CD14-positive monocyte (primary cell): ENCODE data around the gene SPATA13. TPM values are rescaled to one million over a fixed set of nuclear protein-coding genes. Genes with fewer than 3 reads are reported as not detected.

Source experiments
- DNase-seq, 3 donors: peaks; one replicate each; pipeline ENCODE4 v3.0.0-alpha.2; 2011 to 2022
- H2AFZ ChIP-seq: 2 replicates; pipeline ENCODE4 v1.6.0; 2012; ENCODE audit warnings: mild to moderate bottlenecking, low read depth, low read length, inconsistent platforms; ENCODE audit not compliant: insufficient read depth, poor library complexity, severe bottlenecking
- H3K27ac ChIP-seq, 2 donors: 1 replicate in 1 of 2; 2 replicates in 1 of 2; pipeline ENCODE4 v1.5.1; 2012 to 2013; ENCODE audit warnings: low read length in 2 of 2, control low read depth in 1 of 2, inconsistent platforms in 1 of 2, low read depth in 1 of 2, mild to moderate bottlenecking in 1 of 2
- H3K27me3 ChIP-seq, 2 donors: one replicate each; pipeline versions ENCODE4 v1.6.0 to v1.6.1; 2011 to 2013; ENCODE audit warnings: low read length in 2 of 2; ENCODE audit not compliant: control insufficient read depth in 2 of 2, insufficient read depth in 2 of 2
- H3K36me3 ChIP-seq, 2 donors: replicated peaks in 1 of 2; 1 replicate in 1 of 2; 2 replicates in 1 of 2; pipeline versions ENCODE4 v1.5.1 to v1.6.1; 2012 to 2013; ENCODE audit warnings: low read length in 2 of 2, control low read depth in 1 of 2, inconsistent platforms in 1 of 2, mild to moderate bottlenecking in 1 of 2; ENCODE audit not compliant: insufficient read depth in 2 of 2, control insufficient read depth in 1 of 2
- H3K4me1 ChIP-seq, 2 donors: 1 replicate in 1 of 2; 2 replicates in 1 of 2; pipeline versions ENCODE4 v1.5.1 to v1.6.1; 2012 to 2013; ENCODE audit warnings: low read length in 2 of 2, control low read depth in 1 of 2, inconsistent platforms in 1 of 2, mild to moderate bottlenecking in 1 of 2, moderate library complexity in 1 of 2; ENCODE audit not compliant: insufficient read depth in 2 of 2, control insufficient read depth in 1 of 2
- H3K4me2 ChIP-seq: replicated peaks from 2 replicates; pipeline ENCODE3; 2012; ENCODE audit warnings: low read length, moderate library complexity, mild to moderate bottlenecking; ENCODE audit not compliant: poor library complexity, severe bottlenecking; ENCODE audit errors: extremely low read depth
- H3K4me3 ChIP-seq, 3 experiments: fragments of 200-600 bp in 1 of 3; sonication (generic) in 1 of 3; replicated peaks in 1 of 3; 1 replicate in 2 of 3; 2 replicates in 1 of 3; pipeline ENCODE4 v1.5.1; 2011 to 2013; ENCODE audit warnings: low read length in 3 of 3, mild to moderate bottlenecking in 3 of 3, control low read depth in 2 of 3, low read depth in 2 of 3, inconsistent platforms in 1 of 3, moderate library complexity in 1 of 3
- H3K79me2 ChIP-seq: 2 replicates; pipeline ENCODE4 v1.6.0; 2012; ENCODE audit warnings: mild to moderate bottlenecking, control low read depth, inconsistent platforms, low read length, moderate library complexity; ENCODE audit not compliant: insufficient read depth
- H3K9ac ChIP-seq: 2 replicates; pipeline ENCODE4 v1.6.0; 2017; ENCODE audit warnings: low read length, mild to moderate bottlenecking; ENCODE audit not compliant: insufficient read depth, poor library complexity, severe bottlenecking
- H3K9me3 ChIP-seq, 2 donors: replicated peaks in 1 of 2; 1 replicate in 1 of 2; 2 replicates in 1 of 2; pipeline versions ENCODE4 v1.5.1 to v1.6.1; 2012 to 2013; ENCODE audit warnings: low read length in 2 of 2, control low read depth in 1 of 2; ENCODE audit not compliant: control insufficient read depth in 1 of 2, insufficient read depth in 1 of 2
- H4K20me1 ChIP-seq: 2 replicates; pipeline ENCODE4 v1.6.0; 2012; ENCODE audit warnings: mild to moderate bottlenecking, low read length, control low read depth, moderate library complexity; ENCODE audit not compliant: insufficient read depth
- H3K27ac Mint-ChIP-seq, 7 donors: one replicate each; pipeline ENCODE4 v1.8.0; 2020; ENCODE audit warnings: mild to moderate bottlenecking in 7 of 7, mixed read lengths in 7 of 7, moderate library complexity in 6 of 7, inconsistent platforms in 2 of 7
- H3K27me3 Mint-ChIP-seq, 3 donors: one replicate each; pipeline ENCODE4 v1.8.0; 2021 to 2022; ENCODE audit warnings: low read depth in 3 of 3, mild to moderate bottlenecking in 3 of 3, mixed read lengths in 3 of 3, moderate library complexity in 3 of 3, inconsistent platforms in 1 of 3
- H3K36me3 Mint-ChIP-seq, 2 donors: one replicate each; pipeline ENCODE4 v1.8.0; 2020; ENCODE audit warnings: mixed read lengths in 2 of 2, inconsistent platforms in 1 of 2, mild to moderate bottlenecking in 1 of 2
- H3K4me1 Mint-ChIP-seq: one replicate; pipeline ENCODE4 v1.8.0; 2020; ENCODE audit warnings: mild to moderate bottlenecking, mixed read lengths
- H3K4me3 Mint-ChIP-seq, 2 donors: one replicate each; pipeline ENCODE4 v1.8.0; 2020; ENCODE audit warnings: mild to moderate bottlenecking in 2 of 2, mixed read lengths in 2 of 2, moderate library complexity in 1 of 2
- H3K9me3 Mint-ChIP-seq, 7 donors: one replicate each; pipeline ENCODE4 v1.8.0; 2020 to 2022; ENCODE audit warnings: mixed read lengths in 7 of 7, mild to moderate bottlenecking in 6 of 7, moderate library complexity in 6 of 7, inconsistent platforms in 2 of 7
- WGBS: methylation state at CpG from one replicate; pipeline ENCODE4 v1.1.5; 2013; ENCODE audit warnings: missing lambda C conversion rate; ENCODE audit not compliant: insufficient coverage; 5-methylcytosine and 5-hydroxymethylcytosine counted together
- intact Hi-C, 2 donors: fragments of 100-400 bp; cut with micrococcal nuclease; formaldehyde crosslinking; loops; one replicate each; pipeline versions ENCODE4 v1.15.0 to v1.15.1; 2023
- polyA plus RNA-seq, 3 donors: library from polyadenylated mRNA; depleted of rRNA in 1 of 3; unstranded in 2 of 3; stranded (reverse) in 1 of 3; fragments of 300-500 nt in 2 of 3; fragments of >200 nt in 1 of 3; fragmentation: Illumina TruSeq in 2 of 3; gene quantifications; 1 replicate in 2 of 3; 2 replicates in 1 of 3; pipeline ENCODE4 v1.2.3, GENCODE V29; 2012 to 2021
- TF ChIP-seq, protein P1 (sequence below): fragments of 200-600 bp; IDR thresholded peaks from one replicate; pipeline ENCODE4 v1.8.0; 2022; ENCODE audit warnings: antibody characterized with exemption, mild to moderate bottlenecking

Gene SPATA13
- polyA plus RNA-seq, 3 donors: 9.3 to 44.7 (median 11.6) TPM

DNA sequence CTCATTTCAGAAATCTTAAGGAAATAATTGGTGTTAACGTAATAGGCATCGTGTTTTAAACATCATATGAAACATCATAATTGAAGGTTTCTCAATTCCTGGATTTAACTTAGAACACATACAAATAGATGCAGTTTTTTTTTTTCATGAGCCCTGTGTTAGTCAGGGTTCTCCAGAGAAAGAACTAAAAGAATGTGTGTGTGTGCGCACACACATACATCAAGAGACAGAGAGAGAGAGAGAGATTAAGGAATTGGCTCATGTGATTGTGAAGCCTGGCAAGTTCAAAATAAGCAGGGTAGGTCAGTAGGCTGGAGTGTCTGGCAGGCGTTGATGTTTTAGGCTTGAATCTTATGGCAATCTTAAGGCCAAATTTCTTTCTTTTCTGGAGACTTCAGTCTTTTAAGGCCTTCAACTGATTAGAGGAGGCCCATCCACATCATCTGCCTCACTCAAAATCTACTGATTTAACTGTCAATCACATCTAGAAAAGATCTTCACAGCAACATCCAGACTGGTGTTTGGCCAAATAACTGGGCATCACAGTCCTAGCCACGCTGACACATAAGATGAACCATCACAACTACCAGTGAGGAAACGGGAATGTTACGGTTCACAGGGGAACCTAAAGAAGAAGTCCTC is 25.2 kb downstream of the SPATA13 start:
- Histone ChIP-seq H4K20me1 (no peaks in the 10 kb centered on the region), H3K4me3 (no peak overlapping the region), H3K27me3 (no peaks in the 10 kb centered on the region), H3K4me2 (no peak overlapping the region), H3K79me2 (no peaks in the 10 kb centered on the region), H3K9me3 (peaks cover 0 to 8% of the 10 kb centered on the region in 2 donors), H3K36me3 (no peaks in the 10 kb centered on the region), H2AFZ (no peak overlapping the region), H3K9ac (no peak overlapping the region), H3K4me1 (peaks cover 0 to 10% of the 10 kb centered on the region in 2 donors), H3K27ac (no peak overlapping the region)
- Mint-ChIP-seq H3K27me3 (peaks cover 0 to 1% (median 0%) of the 10 kb centered on the region in 3 donors), H3K4me3 (no peak overlapping the region), H3K36me3 (no peaks in the 10 kb centered on the region), H3K9me3 (peaks cover 4 to 10% (median 8%) of the 10 kb centered on the region in 7 donors), H3K4me1 (peaks cover 18% of the 10 kb centered on the region), H3K27ac (no peak overlapping the region)
- TF ChIP-seq, protein P1, sequence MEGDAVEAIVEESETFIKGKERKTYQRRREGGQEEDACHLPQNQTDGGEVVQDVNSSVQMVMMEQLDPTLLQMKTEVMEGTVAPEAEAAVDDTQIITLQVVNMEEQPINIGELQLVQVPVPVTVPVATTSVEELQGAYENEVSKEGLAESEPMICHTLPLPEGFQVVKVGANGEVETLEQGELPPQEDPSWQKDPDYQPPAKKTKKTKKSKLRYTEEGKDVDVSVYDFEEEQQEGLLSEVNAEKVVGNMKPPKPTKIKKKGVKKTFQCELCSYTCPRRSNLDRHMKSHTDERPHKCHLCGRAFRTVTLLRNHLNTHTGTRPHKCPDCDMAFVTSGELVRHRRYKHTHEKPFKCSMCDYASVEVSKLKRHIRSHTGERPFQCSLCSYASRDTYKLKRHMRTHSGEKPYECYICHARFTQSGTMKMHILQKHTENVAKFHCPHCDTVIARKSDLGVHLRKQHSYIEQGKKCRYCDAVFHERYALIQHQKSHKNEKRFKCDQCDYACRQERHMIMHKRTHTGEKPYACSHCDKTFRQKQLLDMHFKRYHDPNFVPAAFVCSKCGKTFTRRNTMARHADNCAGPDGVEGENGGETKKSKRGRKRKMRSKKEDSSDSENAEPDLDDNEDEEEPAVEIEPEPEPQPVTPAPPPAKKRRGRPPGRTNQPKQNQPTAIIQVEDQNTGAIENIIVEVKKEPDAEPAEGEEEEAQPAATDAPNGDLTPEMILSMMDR: no peak
- DNase-seq: no peak
- intact Hi-C loops: no loop called here
- WGBS: 100% methylated on average over 1 of the region's 7 CpGs

DNA sequence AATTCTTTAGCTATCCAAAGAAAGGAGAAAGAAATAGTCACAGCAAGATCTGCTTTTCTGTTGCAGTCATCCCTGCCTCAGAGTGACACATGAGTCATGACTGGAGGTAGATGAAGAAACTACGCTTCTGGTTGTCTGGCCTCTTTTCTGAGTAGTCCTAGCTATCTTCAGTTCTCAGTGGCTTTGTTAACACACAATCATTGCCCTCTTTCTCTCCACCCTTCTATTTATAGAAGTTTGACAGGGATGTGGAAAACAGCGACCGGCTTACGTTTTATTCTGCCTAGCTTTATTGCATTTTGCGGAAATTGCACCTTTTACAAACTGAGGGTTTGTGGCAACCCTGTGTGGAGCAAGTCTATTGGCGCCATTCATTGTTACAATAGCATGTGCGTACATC is 26.7 kb downstream of the SPATA13 start:
- Histone ChIP-seq H4K20me1 (no peaks in the 10 kb centered on the region), H3K36me3 (no peaks in the 10 kb centered on the region), H3K9me3 (peaks cover 0 to 4% of the 10 kb centered on the region in 2 donors), H3K4me2 (no peak overlapping the region), H2AFZ (no peak overlapping the region), H3K27me3 (no peaks in the 10 kb centered on the region), H3K4me3 (no peak overlapping the region), H3K27ac (peak overlapping the region in 1 of 2 donors; percentile 36), H3K79me2 (no peaks in the 10 kb centered on the region), H3K9ac (no peak overlapping the region), H3K4me1 (peaks cover 0 to 10% of the 10 kb centered on the region in 2 donors)
- peak overlapping the region in 2 of 7 donors; percentile 6 to 22 for H3K27ac Mint-ChIP-seq
- no peak overlapping the region for H3K4me3 Mint-ChIP-seq
- TF ChIP-seq, protein P1: no peak
- WGBS: no CpG with 5 or more reads among the region's 7 CpGs
- H3K4me1 Mint-ChIP-seq: peaks cover 23% of the 10 kb centered on the region
- no peaks in the 10 kb centered on the region for H3K36me3 Mint-ChIP-seq
- intact Hi-C loops: no loop called here
- peaks cover 1 to 5% (median 3%) of the 10 kb centered on the region in 7 donors for H3K9me3 Mint-ChIP-seq
- peaks cover 0 to 2% (median 0%) of the 10 kb centered on the region in 3 donors for H3K27me3 Mint-ChIP-seq
- peak; percentile 6 to 41 (median 32) for DNase-seq
